HG03045 (cell line): ENCODE results near the gene CHI3L1.
"Not testable (repeated sequence)": the region's sequence is repeated elsewhere in the genome, so short reads cannot be mapped to it uniquely, and the experiment has no call there.

ENCODE experiments used
- ATAC-seq: cut with Tn5 transposase; IDR thresholded peaks from one replicate; pipeline ENCODE4 v1.9.1; 2021; ENCODE audit warnings: mild to moderate bottlenecking, moderate library complexity; ENCODE audit not compliant: unreplicated experiment

CHI3L1 gene

DNA sequence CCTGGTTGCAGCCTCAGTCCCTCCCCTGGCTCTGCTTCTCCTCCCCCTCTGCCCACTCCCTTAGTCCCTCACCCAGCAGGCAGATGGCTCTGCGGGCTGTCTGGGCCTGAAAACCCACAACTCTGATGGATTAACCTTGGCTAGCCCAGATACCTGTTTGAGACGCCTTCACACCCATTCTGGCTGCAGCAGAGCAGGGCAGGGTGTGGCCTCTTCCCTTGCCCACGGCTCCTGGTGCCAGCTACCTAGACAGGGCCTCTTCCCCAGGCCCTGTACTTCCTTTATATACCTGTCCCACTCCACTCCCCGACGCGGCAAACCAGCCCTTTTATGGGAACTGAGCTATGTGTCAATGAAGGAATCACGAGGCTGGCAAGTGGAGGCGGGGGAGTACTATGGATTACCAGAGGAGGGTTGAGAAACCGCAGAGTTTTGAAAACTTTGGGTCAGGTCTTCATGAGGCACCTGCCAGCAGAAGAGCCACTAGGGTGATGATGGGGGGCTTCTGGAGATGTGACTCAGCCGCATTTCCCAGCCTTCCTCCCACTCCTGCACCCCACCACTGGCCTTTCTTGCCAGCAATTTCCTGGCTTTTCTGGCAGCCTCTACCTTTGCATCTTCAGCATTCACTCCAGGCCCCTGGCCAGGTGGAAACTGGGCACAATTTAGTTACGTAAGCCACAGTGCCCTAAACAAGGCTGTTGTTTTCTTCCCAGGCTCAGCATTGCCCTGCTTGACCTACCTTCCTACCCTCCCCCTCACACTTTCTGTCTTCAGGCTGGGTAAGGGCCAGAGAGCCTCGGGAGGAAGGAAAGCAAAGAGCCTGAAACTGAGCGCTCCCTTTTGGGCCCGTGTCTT lies at the start of gene CHI3L1:
CHI3L1 (minus strand) TSS at position 259 of the 858 bp plus-strand sequence; CDS start at position 178, 81 bp downstream.
- no peak for ATAC-seq

DNA sequence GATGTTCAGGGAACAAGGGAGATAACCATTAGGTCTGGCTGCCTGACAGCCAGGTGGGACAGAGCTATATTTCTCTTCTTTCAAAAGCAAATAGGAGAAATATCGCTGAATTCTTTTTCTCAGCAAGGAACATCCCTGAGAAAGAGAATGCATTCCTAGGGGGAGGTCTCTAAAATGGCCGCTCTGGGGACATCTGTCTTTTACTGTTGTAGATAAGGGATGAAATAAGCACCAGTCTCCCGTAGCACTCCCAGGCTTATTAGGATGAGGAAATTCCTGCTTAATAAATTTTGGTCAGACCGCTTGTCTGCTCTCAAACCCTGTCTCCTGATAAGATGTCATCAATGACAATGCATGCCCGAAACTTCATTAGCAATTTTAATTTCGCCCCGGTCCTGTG lies 48.4 kb upstream of the CHI3L1 start:
- ATAC-seq: not testable (repeated sequence)

DNA sequence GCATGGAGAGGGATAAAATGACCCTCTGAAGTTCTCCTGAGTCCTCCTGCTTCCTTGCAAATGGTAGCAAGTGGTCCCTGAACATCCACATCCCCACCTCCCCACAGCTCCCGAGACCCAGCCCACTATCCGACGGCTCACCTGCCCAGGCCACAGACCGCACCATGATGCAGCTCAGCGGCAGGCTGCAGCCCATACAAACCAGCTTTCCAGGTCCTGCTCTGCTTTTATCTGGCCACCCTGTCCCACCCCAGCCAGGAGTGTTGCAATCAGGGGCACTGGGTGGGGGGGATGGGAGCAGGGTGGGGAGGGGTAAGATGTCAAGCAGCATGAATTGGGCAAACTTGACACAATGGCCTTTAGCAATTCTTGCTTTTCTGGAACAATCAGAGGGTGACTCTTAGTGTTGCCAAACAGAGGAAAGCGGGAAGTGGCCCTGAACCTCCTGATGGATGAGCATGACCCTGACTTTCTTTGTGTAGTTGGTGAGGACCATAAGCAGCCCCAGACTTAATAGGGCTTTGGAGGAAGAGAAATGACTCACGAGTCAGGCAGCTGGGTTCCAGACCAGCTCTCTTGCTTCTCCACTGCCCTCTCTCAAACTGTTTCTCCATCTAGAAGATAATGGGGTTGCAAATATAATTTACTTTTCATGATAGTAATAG lies 43.1 kb upstream of the CHI3L1 start, which contains the start of gene CHIT1:
CHIT1 (minus strand) TSS at position 203 of the 665 bp plus-strand sequence; CDS start at position 166, 37 bp downstream.
- no peak for ATAC-seq

GRCh38 chr1:203228670-203229069 lies 42.2 kb upstream of the CHI3L1 start:
- ATAC-seq: no peak

DNA sequence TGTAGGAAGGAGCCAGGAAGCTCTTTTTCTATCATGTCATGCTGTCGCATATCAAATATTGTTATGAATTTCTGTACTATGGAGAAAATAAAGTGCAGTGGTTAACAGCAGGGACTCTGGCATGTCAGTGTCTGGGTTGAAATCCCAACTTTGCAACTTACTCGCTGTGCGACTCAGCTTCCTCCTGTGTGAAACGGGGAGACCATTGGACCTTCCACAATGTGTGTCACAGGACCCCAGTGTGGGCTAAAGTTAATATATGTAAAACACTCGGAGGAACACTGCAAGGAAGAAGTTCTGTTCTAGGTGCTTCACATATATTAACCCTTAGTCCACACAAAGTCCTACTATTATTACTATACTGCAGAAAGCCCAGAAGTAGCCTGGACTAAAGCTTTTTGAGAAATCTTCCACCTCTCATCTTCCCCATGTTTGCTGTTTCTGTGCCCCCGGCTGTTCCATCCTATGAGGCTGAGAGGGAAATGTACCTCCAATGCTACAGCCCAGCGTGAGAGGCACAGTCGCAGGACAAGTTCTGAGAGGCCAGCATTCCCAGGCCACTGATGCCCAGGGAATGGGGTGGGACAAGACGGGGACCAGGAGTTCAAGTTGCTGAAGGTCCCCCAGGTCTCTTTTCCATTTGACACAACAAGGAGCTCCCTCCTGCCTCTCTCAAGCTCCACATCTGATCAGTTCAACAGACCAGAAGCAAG lies 41.0 kb upstream of the CHI3L1 start:
- ATAC-seq: no peak

DNA sequence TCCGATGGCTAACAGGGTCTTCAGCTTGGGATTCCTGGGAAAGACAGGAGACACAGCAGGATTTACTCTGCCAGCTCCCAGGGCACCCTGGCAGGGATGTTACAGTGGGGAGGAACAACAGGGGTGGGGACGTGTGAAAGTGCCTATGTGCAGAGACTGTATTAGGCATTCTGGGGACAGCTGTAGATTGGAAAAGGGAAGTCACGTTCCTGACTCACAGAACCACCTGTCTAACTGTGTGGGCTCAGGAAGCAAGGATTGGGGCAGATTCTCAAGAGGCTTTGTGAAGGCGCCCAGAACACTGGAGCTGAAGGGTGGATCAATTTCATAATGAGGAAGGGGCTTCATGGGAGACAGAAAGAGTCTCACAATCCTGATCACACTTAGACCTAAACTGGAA lies 38.6 kb upstream of the CHI3L1 start:
- no peak for ATAC-seq

- ATAC-seq: no peak
Observed at GRCh38 chr1:203223012-203223775, 36.7 kb upstream of the CHI3L1 start.

- no peak for ATAC-seq
Observed at GRCh38 chr1:203219934-203220333, 33.4 kb upstream of the CHI3L1 start.

DNA sequence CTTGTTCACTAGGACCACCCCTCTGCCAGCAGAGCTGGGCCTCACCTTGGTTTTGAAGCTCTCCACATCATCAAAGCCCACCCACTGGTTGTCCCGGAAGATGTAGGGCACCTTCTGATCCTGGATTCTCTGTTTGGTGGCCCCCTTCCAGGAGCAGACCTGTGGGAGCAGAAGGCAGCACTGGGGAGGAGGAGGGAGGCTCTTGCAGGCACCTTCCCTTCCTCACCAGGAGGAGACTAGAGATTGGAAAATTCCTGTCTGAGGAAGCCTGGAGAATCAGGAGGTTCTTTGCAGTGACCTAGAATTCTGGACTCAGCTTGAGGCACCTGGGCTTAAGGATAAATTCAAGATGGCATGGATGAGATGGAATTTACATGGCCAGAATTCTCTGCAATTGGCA lies 32.7 kb upstream of the CHI3L1 start:
- no peak for ATAC-seq

DNA sequence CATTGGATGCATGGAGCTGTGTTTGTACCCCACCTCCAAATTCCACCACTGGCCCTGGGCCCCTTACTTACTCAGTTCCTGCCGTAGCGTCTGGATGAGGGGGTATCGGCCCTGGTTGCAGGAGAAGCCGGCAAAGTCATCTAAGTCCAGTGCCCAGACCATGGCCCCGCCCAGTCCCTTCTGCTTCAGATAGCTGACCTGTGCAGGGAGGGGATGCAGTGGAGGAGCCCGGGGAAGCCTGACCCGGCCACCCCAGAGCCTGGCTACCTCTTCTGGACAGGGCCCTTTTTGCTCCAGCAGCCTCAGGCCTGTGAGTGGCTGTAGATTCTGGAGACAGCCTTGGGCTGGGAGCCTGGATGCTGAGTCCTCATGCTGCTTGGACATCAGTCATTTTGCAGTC lies 31.2 kb upstream of the CHI3L1 start:
- no peak for ATAC-seq

- ATAC-seq: no peak
Observed at GRCh38 chr1:203217139-203217655, 30.7 kb upstream of the CHI3L1 start.

GRCh38 chr1:203216274-203217138 lies 30.0 kb upstream of the CHI3L1 start:
- no peak for ATAC-seq

GRCh38 chr1:203215573-203215972 lies 29.1 kb upstream of the CHI3L1 start:
- no peak for ATAC-seq

- no peak for ATAC-seq
Observed at GRCh38 chr1:203214871-203215270, 28.4 kb upstream of the CHI3L1 start.

- ATAC-seq: no peak
Observed at GRCh38 chr1:203213126-203213525, 26.6 kb upstream of the CHI3L1 start.

DNA sequence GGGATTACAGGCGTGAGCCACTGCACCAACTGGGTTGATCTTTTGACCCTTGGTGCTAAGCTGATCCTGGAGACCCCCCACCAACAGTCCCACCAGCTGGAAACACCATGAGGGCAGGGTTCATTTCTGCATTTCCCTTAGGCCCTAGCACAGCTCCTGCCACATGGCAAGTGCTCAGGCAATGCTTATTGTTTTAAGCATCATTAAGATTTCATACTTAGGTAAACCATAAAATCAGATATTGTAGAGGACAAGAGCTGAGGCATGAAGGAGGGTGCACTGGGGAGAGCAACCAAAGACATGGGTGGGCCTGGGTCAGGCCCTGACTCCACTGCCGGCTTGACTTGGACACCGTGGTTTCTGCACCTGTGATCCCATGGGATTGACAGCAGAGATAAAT lies 25.3 kb upstream of the CHI3L1 start:
- ATAC-seq: no peak

DNA sequence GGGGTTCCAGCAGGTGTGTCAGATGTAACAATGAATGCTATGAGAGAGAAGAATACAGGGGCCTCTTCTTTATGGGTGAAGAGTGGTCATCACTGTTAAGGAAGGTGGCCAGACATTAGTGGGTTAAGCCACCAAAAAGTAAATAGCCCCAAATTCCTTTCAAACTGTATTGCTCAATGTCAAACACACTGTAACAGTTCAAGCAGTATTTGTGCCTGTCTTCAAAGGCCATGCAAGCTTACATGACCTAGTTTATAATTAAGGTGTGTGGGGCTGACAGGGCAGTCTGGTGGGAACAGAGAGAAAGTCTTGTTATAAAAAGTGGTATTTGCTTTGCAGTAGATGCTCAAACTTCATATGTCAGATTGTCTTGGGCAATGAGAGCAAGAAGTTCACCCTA lies 24.5 kb upstream of the CHI3L1 start:
- no peak for ATAC-seq

DNA sequence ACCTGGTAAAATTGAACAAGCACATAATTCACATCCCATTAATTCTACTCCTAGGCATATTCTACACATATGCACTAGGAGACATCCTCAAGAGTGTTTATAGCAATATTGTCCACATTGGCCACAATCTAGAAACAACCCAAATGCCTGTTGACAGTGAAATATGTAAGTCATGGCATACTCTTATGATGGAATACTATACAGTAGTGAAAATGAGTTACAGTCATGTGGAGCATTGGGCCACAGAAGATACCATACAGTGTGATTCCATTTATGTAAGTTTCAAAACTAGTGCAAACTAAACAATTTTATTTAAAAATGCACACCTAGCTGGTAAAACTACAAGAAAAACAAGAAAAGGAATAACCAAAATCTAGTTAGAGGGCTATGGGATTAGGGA lies 23.8 kb upstream of the CHI3L1 start:
- no peak for ATAC-seq

DNA sequence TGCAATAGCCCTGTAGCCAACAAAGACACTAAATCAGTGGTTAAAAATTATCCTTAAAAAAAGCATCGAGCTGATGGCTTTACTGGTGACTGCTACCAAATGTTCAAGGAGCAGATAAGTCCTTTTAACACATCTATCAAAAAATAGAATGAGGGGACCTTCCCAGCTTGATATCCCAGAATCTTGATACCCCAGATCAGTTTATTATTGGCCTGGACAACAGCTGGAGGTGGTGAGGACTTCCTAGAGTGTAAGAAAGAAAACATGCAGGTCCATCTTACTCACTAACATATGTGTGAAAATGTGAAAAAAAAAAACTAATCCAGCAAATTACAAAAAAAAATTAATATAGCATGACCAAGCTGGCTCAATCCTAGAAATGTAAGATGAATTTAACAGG lies 21.7 kb upstream of the CHI3L1 start:
- no peak for ATAC-seq

DNA sequence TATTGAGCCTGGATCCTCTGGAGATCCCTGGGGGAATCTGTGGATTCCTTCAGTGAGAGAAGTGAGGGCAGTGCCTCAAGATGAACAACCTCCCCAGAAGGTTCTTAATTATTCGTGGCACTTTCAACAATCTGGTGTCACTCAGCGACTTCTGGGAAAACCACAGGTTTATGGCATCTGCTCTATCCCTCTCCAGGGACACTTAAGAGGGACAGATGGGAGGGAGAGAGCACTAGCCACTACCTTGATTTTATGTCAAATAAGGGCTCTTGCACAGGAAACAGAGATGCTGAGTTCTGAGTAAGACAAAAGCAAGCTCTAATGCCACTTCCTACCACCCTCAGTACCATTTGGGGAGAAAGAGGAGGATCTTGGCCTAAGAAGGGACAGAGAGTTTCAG lies 21.2 kb upstream of the CHI3L1 start:
- no peak for ATAC-seq
